Osteoblast (primary cell): Measurements from ENCODE around the gene MYOZ2. TPM values are rescaled to one million over a fixed set of nuclear protein-coding genes. Genes with fewer than 3 reads are reported as not detected.

Source experiments
- DNase-seq: peaks from one replicate; pipeline ENCODE4 v3.0.0; 2011; ENCODE audit warnings: low spot score, mixed read lengths; ENCODE audit not compliant: insufficient read length; ENCODE audit errors: missing footprints
- H2AFZ ChIP-seq: 2 replicates; pipeline ENCODE4 v1.6.0; 2011; ENCODE audit warnings: mild to moderate bottlenecking, low read length
- H3K27ac ChIP-seq: 2 replicates; pipeline ENCODE4 v1.5.1; 2011; ENCODE audit warnings: mild to moderate bottlenecking, low read depth, low read length, moderate library complexity
- H3K27me3 ChIP-seq: 2 replicates; pipeline ENCODE4 v1.6.0; 2012; ENCODE audit warnings: mild to moderate bottlenecking, control low read depth, inconsistent platforms, low read length, moderate library complexity; ENCODE audit not compliant: insufficient read depth
- H3K36me3 ChIP-seq: 2 replicates; pipeline ENCODE4 v1.5.1; 2011; ENCODE audit warnings: mild to moderate bottlenecking, low read length, control low read depth, moderate library complexity; ENCODE audit not compliant: insufficient read depth
- H3K4me1 ChIP-seq: 2 replicates; pipeline ENCODE4 v1.5.1; 2011; ENCODE audit warnings: mild to moderate bottlenecking, low read length, control low read depth, moderate library complexity; ENCODE audit not compliant: insufficient read depth
- H3K4me2 ChIP-seq: 2 replicates; pipeline ENCODE4 v1.6.0; 2011; ENCODE audit warnings: mild to moderate bottlenecking, low read length; ENCODE audit not compliant: insufficient read depth
- H3K4me3 ChIP-seq: fragments of 200-600 bp; sonication (generic); 3 replicates; pipeline ENCODE4 v1.5.1; 2012; ENCODE audit warnings: mild to moderate bottlenecking, low read length, inconsistent platforms; ENCODE audit not compliant: insufficient read depth
- H3K79me2 ChIP-seq: 2 replicates; pipeline ENCODE4 v1.6.0; 2012; ENCODE audit warnings: mild to moderate bottlenecking, low read length, control low read depth, inconsistent platforms; ENCODE audit not compliant: insufficient read depth
- H3K9me3 ChIP-seq: 2 replicates; pipeline ENCODE4 v1.5.1; 2011; ENCODE audit warnings: low read depth, low read length, control low read depth
- H4K20me1 ChIP-seq: 2 replicates; pipeline ENCODE4 v1.6.0; 2012; ENCODE audit warnings: mild to moderate bottlenecking, low read length, control low read depth; ENCODE audit not compliant: insufficient read depth
- CTCF ChIP-seq: IDR thresholded peaks from 2 replicates; pipeline ENCODE4 v1.5.1; 2011; ENCODE audit warnings: mild to moderate bottlenecking, low read depth, low read length, moderate library complexity; ENCODE audit errors: extremely low read depth
- total RNA-seq: library from RNA; depleted of rRNA; stranded (reverse); fragments of >200 nt; gene quantifications from 2 replicates; pipeline ENCODE4 v1.2.3, GENCODE V29; 2012

MYOZ2 gene
- 0.29 and 0.36 TPM in 2 replicates for total RNA-seq

GRCh38 chr4:119135721-119136121 is at the start of gene MYOZ2:
TSS of gene MYOZ2 (plus strand) at chr4:119135832. CDS start at chr4:119136526, 694 bp downstream.
- Histone ChIP-seq H3K27ac (peak within 1 kb of the TSS; percentile 54), H3K79me2 (no peaks in the 10 kb centered on the region), H4K20me1 (no peaks in the 10 kb centered on the region), H3K4me1 (peaks cover 49% of the 10 kb centered on the region), H3K9me3 (no peaks in the 10 kb centered on the region), H3K36me3 (no peaks in the 10 kb centered on the region), H3K4me3 (no peak within 1 kb of the TSS), H2AFZ (peak within 1 kb of the TSS; percentile 38), H3K27me3 (no peaks in the 10 kb centered on the region), H3K4me2 (peak within 1 kb of the TSS; percentile 32)
- no peak for DNase-seq
- no peak for TF ChIP-seq CTCF

GRCh38 chr4:119087121-119087520 is 48.5 kb upstream of the MYOZ2 start:
- DNase-seq = no peak

GRCh38 chr4:119087656-119088055 is 48.0 kb upstream of the MYOZ2 start:
- Histone ChIP-seq H3K4me3 (no peak overlapping the region), H3K27ac (no peak overlapping the region), H3K9me3 (no peaks in the 10 kb centered on the region), H3K27me3 (no peaks in the 10 kb centered on the region), H2AFZ (peak overlapping the region; percentile 4), H4K20me1 (no peaks in the 10 kb centered on the region), H3K79me2 (no peaks in the 10 kb centered on the region), H3K4me2 (no peak overlapping the region), H3K36me3 (no peaks in the 10 kb centered on the region), H3K4me1 (no peaks in the 10 kb centered on the region)
- TF ChIP-seq CTCF = no peak
- no peak for DNase-seq

More at GRCh38 chr4:119087121-119087520, 48.5 kb upstream of the MYOZ2 start:
- no peaks in the 10 kb centered on the region for H3K9me3 ChIP-seq
- H3K27ac ChIP-seq = no peak overlapping the region
- H2AFZ ChIP-seq = peak overlapping the region; percentile 32
- no peaks in the 10 kb centered on the region for H4K20me1 ChIP-seq
- no peaks in the 10 kb centered on the region for H3K4me1 ChIP-seq
- H3K79me2 ChIP-seq = no peaks in the 10 kb centered on the region
- no peaks in the 10 kb centered on the region for H3K36me3 ChIP-seq
- no peak overlapping the region for H3K4me3 ChIP-seq
- H3K4me2 ChIP-seq = no peak overlapping the region
- peak; percentile 39 for TF ChIP-seq CTCF
- no peaks in the 10 kb centered on the region for H3K27me3 ChIP-seq

GRCh38 chr4:119093042-119093827 is 42.4 kb upstream of the MYOZ2 start:
- Histone ChIP-seq H3K79me2 (no peaks in the 10 kb centered on the region), H3K27ac (no peak overlapping the region), H3K4me3 (no peak overlapping the region), H3K27me3 (no peaks in the 10 kb centered on the region), H3K9me3 (no peaks in the 10 kb centered on the region), H3K4me1 (peaks cover 3% of the 10 kb centered on the region), H3K4me2 (no peak overlapping the region), H4K20me1 (no peaks in the 10 kb centered on the region), H2AFZ (peak overlapping the region; percentile 63), H3K36me3 (no peaks in the 10 kb centered on the region)
- peak; percentile 61 for DNase-seq
- TF ChIP-seq CTCF = no peak
